ENCODE measurements around the gene LARGE1. TPM values are rescaled to one million over a fixed set of nuclear protein-coding genes. Genes with fewer than 3 reads are reported as not detected.
A peak's percentile ranks its signal among the peaks of the same experiment; 100 is the strongest.

LARGE1 gene
- total and polyA plus RNA-seq, 5 donors = 23.8 to 100.0 (median 73.1) TPM

GRCh38 chr22:33925194-33925593 is 4.9 kb upstream of the LARGE1 start:
- WGBS = 91% methylated on average over 4 of the region's 4 CpGs
- intact Hi-C loops (cut with DNase I) = loop anchor here in 3 of 4 donors (5.0 to 10.0 kb wide), 2 partner anchors 180 to 182 kb away; no protein-coding TSS in a partner anchor
- Histone ChIP-seq H3K4me1 (ENCODE audit: control insufficient read depth, insufficient read depth, low read length) (no peaks in the 10 kb centered on the region), H3K4me3 (ENCODE audit: low read length) (no peak overlapping the region), H3K27me3 (ENCODE audit: control insufficient read depth, insufficient read depth) (no peaks in the 10 kb centered on the region), H3K27ac (ENCODE audit: low read length) (no peak overlapping the region), H3K9me3 (ENCODE audit: control insufficient read depth, low read length) (no peaks in the 10 kb centered on the region)
- no peak for ATAC-seq
- DNase-seq = no peak

- 43% methylated on average over 17 of the region's 17 CpGs for WGBS
- ATAC-seq = no peak
- DNase-seq = peak in 2 of 3 donors; percentile 36 to 56
- Histone ChIP-seq H3K4me3 (ENCODE audit: low read length) (no peak overlapping the region), H3K9me3 (ENCODE audit: control insufficient read depth, low read length) (no peaks in the 10 kb centered on the region), H3K27ac (ENCODE audit: low read length) (no peak overlapping the region), H3K4me1 (ENCODE audit: control insufficient read depth, insufficient read depth, low read length) (no peaks in the 10 kb centered on the region), H3K27me3 (ENCODE audit: control insufficient read depth, insufficient read depth) (no peaks in the 10 kb centered on the region)
- intact Hi-C loops (cut with DNase I) = loop anchor here in 3 of 4 donors (5.0 to 10.0 kb wide), 2 partner anchors 181 to 184 kb away; no protein-coding TSS in a partner anchor
These were observed 3.5 kb upstream of the LARGE1 start for GRCh38 chr22:33923660-33924246.

GRCh38 chr22:33923033-33923432 is 2.8 kb upstream of the LARGE1 start:
- no peak overlapping the region for H3K27ac ChIP-seq (ENCODE audit: low read length)
- 3% methylated on average over 5 of the region's 5 CpGs for WGBS
- DNase-seq (no peak), ATAC-seq (no peak)
- no peaks in the 10 kb centered on the region for H3K9me3 ChIP-seq (ENCODE audit: control insufficient read depth, low read length)
- H3K4me3 ChIP-seq (ENCODE audit: low read length) = peak overlapping the region; percentile 63
- intact Hi-C loops (cut with DNase I) = loop anchor here in 3 of 4 donors (5.0 to 10.0 kb wide), 2 partner anchors 182 to 184 kb away; no protein-coding TSS in a partner anchor
- no peaks in the 10 kb centered on the region for H3K4me1 ChIP-seq (ENCODE audit: control insufficient read depth, insufficient read depth, low read length)
- H3K27me3 ChIP-seq (ENCODE audit: control insufficient read depth, insufficient read depth) = no peaks in the 10 kb centered on the region

GRCh38 chr22:33922349-33922681 is 2.0 kb upstream of the LARGE1 start:
- H3K4me1 ChIP-seq (ENCODE audit: control insufficient read depth, insufficient read depth, low read length) = no peaks in the 10 kb centered on the region
- DNase-seq = peak; percentile 34 to 66 (median 64)
- peak overlapping the region; percentile 63 for H3K4me3 ChIP-seq (ENCODE audit: low read length)

GRCh38 chr22:33921525-33922348 is 1.5 kb upstream of the LARGE1 start:
- no peaks in the 10 kb centered on the region for H3K9me3 ChIP-seq (ENCODE audit: control insufficient read depth, low read length)
- DNase-seq (peak; percentile 58 to 85 (median 83)), ATAC-seq (peak; percentile 46 to 64)
- no peaks in the 10 kb centered on the region for H3K4me1 ChIP-seq (ENCODE audit: control insufficient read depth, insufficient read depth, low read length)
- H3K27ac ChIP-seq (ENCODE audit: low read length) = peak overlapping the region; percentile 56
- H3K27me3 ChIP-seq (ENCODE audit: control insufficient read depth, insufficient read depth) = no peaks in the 10 kb centered on the region
- WGBS = under 1% methylated on average over 52 of the region's 52 CpGs
- H3K4me3 ChIP-seq (ENCODE audit: low read length) = peak overlapping the region; percentile 63
- intact Hi-C loops (cut with DNase I) = loop anchor here in 3 of 4 donors (5.0 to 10.0 kb wide), 2 partner anchors 183 to 186 kb away; no protein-coding TSS in a partner anchor

More at GRCh38 chr22:33922349-33922681, 2.0 kb upstream of the LARGE1 start:
- H3K27me3 ChIP-seq (ENCODE audit: control insufficient read depth, insufficient read depth) = no peaks in the 10 kb centered on the region
- H3K9me3 ChIP-seq (ENCODE audit: control insufficient read depth, low read length) = no peaks in the 10 kb centered on the region
- no peak overlapping the region for H3K27ac ChIP-seq (ENCODE audit: low read length)
- ATAC-seq = no peak
- under 1% methylated on average over 23 of the region's 23 CpGs for WGBS
- intact Hi-C loops (cut with DNase I) = loop anchor here in 3 of 4 donors (5.0 to 10.0 kb wide), 2 partner anchors 182 to 185 kb away; no protein-coding TSS in a partner anchor

DNA sequence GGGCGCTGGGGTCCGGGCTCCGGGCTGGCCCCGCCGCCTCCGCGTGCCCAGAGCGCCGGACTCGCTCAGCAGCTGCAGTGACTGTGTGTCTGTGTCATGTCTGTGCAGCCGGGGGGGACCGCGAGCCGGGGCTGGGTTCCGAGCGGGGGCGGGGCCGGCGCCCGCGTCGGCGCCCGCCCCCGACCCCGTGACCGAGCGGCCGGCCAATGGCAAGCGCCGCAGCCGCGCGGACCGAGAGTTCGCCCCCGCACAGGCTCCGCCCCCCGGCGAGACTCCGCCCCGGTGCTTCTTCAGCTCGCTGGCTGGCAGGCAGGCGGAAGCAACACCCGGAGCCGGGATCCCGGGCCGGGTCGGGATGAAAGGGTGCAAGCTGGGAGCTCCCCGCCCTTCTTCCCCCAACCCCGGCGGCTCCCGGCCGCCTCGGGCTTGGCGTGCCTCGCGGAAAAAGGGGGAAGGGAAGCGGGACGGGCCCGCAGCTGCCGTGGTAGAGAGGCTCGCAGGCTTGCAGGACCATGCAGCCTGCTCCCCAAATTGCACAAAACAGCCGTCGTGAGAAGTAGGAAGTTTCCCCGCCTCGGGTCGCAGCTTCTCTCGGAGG is 750 bp upstream of the LARGE1 start:
- intact Hi-C loops (cut with DNase I) = loop anchor here in 3 of 4 donors (5.0 to 10.0 kb wide), 2 partner anchors 184 to 186 kb away; no protein-coding TSS in a partner anchor
- under 1% methylated on average over 69 of the region's 69 CpGs for WGBS
- ATAC-seq = peak; percentile 96 to 97
- Histone ChIP-seq H3K9me3 (ENCODE audit: control insufficient read depth, low read length) (no peaks in the 10 kb centered on the region), H3K4me1 (ENCODE audit: control insufficient read depth, insufficient read depth, low read length) (no peaks in the 10 kb centered on the region), H3K27ac (ENCODE audit: low read length) (peak overlapping the region; percentile 56), H3K4me3 (ENCODE audit: low read length) (peak overlapping the region; percentile 63), H3K27me3 (ENCODE audit: control insufficient read depth, insufficient read depth) (no peaks in the 10 kb centered on the region)
- peak; percentile 99 to 100 (median 100) for DNase-seq

DNA sequence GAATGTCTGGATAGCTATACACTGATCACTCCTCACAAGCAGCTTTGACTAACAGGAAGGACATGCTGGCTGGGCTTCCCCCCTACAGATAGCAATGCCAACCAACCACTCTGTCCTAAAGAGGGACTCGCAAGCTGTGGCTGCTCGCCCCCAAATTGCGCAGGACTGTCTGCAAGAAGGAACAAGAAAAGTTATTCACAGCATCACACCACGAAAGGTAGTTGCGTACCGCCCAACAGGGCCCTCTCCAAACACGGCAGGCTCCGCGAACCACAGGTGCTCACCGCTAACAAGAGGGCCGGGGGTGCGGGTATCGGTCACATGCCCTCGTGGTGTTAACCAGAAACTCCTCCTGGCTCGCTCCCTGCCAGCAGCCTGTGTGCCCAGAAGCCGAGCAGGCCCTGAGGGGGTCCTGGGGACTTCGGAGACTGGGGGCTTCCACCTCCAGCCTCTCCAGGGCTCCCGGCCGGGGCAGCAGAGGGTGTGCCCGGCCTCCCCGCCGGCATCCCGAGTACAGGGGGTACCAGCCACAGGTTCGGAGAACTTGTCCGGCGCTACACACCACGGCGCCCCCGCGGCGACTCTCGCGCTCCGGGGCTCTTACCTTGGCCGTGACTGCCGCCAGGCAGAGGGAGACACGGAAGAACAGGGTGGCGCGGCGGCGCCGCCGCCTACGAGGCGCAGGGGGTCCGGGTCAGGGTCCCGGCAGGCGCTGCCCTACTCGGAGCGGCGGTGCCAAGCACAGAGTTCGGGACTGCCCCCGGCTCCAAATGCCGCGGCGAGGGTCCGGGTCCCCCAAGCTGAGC is 682 bp downstream of the LARGE1 start:
- ATAC-seq (peak in 1 of 2 donors; percentile 9), DNase-seq (peak in 2 of 3 donors; percentile 64 to 66)
- Histone ChIP-seq H3K27ac (ENCODE audit: low read length) (peak overlapping the region; percentile 1), H3K27me3 (ENCODE audit: control insufficient read depth, insufficient read depth) (no peaks in the 10 kb centered on the region), H3K4me3 (ENCODE audit: low read length) (peak overlapping the region; percentile 59), H3K9me3 (ENCODE audit: control insufficient read depth, low read length) (no peaks in the 10 kb centered on the region), H3K4me1 (ENCODE audit: control insufficient read depth, insufficient read depth, low read length) (no peaks in the 10 kb centered on the region)
- WGBS = 1% methylated on average over 57 of the region's 57 CpGs
- intact Hi-C loops (cut with DNase I) = loop anchor here (5.0 to 10.0 kb wide), 4 partner anchors 105 to 188 kb away; no protein-coding TSS in a partner anchor

DNA sequence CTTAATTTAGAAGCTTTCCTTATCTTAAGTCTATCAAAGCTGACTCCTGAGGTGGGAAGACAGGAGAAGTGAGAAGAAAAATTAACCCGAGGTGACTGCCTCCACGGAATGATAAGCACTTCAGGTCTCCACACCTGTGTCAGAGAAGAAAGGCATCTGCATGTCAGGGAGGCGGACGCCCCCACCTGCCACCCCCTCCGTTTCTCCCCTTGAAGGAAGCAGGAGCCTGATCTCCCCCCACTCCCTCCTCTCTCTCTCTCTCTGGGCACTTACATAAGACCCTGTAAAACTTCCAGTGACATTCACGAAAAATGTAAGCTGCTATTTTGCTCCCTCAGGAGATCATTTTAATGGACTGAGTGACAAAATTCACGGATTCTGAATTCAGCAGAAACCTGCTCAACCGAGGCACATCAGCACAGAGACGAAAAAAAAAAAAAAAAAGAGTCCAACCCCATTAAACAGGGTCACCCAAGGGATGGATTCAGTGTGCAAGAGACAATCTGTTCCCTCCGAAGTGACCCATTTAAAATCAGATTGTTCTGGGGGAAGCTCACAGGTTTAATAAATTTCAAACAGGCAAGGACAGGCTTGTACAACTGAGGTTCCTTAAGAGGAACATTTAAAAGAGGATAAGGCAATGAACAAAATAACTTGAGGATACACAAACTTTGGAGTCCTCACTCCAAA is 1.5 kb downstream of the LARGE1 start:
- Histone ChIP-seq H3K9me3 (ENCODE audit: control insufficient read depth, low read length) (no peaks in the 10 kb centered on the region), H3K4me3 (ENCODE audit: low read length) (peak overlapping the region; percentile 59), H3K27ac (ENCODE audit: low read length) (no peak overlapping the region), H3K4me1 (ENCODE audit: control insufficient read depth, insufficient read depth, low read length) (no peaks in the 10 kb centered on the region), H3K27me3 (ENCODE audit: control insufficient read depth, insufficient read depth) (no peaks in the 10 kb centered on the region)
- intact Hi-C loops (cut with DNase I) = loop anchor here in 2 of 4 donors (10.0 kb wide), 2 partner anchors 104 to 124 kb away; no protein-coding TSS in a partner anchor
- WGBS = 54% methylated on average over 10 of the region's 10 CpGs
- ATAC-seq (no peak), DNase-seq (no peak)

- no peaks in the 10 kb centered on the region for H3K9me3 ChIP-seq (ENCODE audit: control insufficient read depth, low read length)
- ATAC-seq (no peak), DNase-seq (no peak)
- intact Hi-C loops (cut with DNase I) = loop anchor here in 2 of 4 donors (10.0 kb wide), 2 partner anchors 103 to 123 kb away; no protein-coding TSS in a partner anchor
- H3K27ac ChIP-seq (ENCODE audit: low read length) = no peak overlapping the region
- no peaks in the 10 kb centered on the region for H3K27me3 ChIP-seq (ENCODE audit: control insufficient read depth, insufficient read depth)
- WGBS = 54% methylated on average over 10 of the region's 10 CpGs
- H3K4me3 ChIP-seq (ENCODE audit: low read length) = peak overlapping the region; percentile 59
- no peaks in the 10 kb centered on the region for H3K4me1 ChIP-seq (ENCODE audit: control insufficient read depth, insufficient read depth, low read length)
These were observed 2.4 kb downstream of the LARGE1 start for GRCh38 chr22:33917744-33918406.

Data from right cardiac atrium (tissue), 5 donors.